Muscle of back (tissue), 11 donors: Measurements from ENCODE around the gene PSMB10. TPM values are rescaled to one million over a fixed set of nuclear protein-coding genes. Genes with fewer than 3 reads are reported as not detected.
"Not testable (repeated sequence)": the region's sequence is repeated elsewhere in the genome, so short reads cannot be mapped to it uniquely, and the experiment has no call there.

Experiments used
- DNase-seq, 3 donors: peaks; one replicate each; pipeline versions ENCODE4 v3.0.0 to v3.0.0-alpha.2; 2013
- polyA plus RNA-seq, 10 donors: library from polyadenylated mRNA; unstranded; fragments of 120-200 nt; gene quantifications; one replicate each; pipeline ENCODE4 v1.2.1, GENCODE V29; 2013; ENCODE audit not compliant: insufficient read length in 10 of 10

The PSMB10 gene
- polyA plus RNA-seq, 10 donors, result 18.4 to 35.8 (median 26.8) TPM

GRCh38 chr16:67928561-67929364, 7.9 kb downstream of the PSMB10 start:
- peak in 2 of 3 donors; percentile 70 to 81 for DNase-seq

GRCh38 chr16:67928147-67928546, 8.5 kb downstream of the PSMB10 start:
- no peak for DNase-seq

DNA sequence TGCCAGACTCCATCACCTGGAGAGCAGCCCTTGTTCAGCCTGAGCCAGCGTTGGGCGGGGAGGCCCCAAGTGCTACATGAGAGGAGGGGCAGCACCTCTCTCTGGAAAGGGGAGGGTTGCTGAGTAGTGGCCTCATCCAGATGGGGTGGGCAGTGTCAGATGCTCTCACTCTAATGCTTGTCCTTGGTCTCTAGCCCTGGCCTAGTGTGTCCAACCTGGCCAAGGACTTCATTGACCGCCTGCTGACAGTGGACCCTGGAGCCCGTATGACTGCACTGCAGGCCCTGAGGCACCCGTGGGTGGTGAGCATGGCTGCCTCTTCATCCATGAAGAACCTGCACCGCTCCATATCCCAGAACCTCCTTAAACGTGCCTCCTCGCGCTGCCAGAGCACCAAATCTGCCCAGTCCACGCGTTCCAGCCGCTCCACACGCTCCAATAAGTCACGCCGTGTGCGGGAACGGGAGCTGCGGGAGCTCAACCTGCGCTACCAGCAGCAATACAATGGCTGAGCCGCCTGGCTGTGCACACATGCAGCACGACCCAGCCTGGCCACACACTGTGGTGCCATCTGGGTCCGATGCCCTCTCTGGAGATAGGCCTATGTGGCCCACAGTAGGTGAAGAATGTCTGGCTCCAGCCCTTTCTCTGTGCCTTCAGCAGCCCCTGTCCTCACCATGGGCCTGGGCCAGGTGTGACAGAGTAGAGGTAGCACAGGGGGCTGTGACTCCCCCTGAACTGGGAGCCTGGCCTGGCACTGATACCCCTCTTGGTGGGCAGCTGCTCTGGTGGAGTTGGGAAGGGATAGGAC, 9.3 kb downstream of the PSMB10 start:
- DNase-seq, result no peak

DNA sequence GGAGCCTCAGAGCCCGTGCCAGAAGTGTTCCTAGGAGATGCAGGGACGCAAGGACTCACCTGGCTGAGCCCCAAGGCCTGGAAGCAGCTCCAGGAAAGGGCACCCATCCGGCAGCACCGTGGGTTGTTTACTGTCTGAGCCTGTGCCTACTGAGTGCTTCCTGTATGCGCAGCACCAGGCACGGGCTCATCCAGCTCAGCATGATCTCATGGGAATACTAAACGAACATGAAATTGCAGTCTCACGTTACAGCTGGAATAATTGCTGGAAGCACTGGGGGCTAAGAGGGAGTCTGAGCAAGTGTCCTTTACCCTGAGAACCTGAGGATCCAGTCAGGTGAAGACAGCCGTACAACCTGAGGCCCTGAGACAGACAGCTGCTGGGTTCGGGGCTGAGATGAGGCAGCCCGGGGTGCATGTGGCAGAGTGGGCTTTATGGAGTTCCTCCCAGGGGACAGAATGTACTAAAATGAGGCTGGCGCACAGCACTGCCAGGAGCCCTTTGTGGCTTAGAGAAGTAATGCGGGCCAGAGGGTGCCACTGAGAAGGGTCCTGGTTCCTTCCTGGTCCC, 10.4 kb downstream of the PSMB10 start:
- DNase-seq, result no peak

GRCh38 chr16:67924140-67924906, 12.3 kb downstream of the PSMB10 start:
- DNase-seq, result no peak

DNA sequence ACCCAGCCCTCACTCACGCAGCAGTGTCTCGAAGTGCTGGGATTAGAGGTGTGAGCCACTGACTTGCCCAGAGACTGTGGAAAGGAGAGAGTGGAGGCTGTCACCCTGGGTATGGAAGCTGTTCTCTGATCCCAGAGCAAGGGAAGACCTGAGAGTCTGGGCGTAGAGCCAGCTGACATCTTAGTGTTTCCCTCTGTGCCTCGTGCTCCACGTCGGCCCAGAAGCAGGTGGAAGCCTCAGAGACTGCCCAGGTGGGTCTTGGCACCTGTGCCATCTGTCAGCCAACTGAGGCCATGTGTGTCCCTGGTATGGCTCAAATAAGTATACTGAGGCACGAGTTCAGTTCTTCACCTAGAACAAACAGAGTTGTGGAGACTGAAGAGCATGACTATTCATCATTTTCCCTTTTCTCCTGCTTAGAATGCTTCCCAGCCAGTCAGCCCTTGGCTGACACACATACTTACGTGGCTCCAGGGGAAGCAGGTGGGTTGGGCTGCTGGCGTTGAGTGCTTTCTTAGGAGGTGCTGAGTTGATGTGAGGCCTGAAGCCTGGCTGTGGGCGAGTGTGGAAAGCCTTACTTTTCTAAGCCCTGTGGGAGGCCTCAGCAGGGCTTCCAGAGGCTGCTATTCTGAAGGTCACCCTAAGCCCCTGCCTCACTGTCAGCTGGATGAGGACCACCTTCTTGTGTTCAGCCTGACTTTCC, 13.1 kb downstream of the PSMB10 start:
- DNase-seq, result peak in 1 of 3 donors; percentile 56

- no peak for DNase-seq
These were observed 13.9 kb downstream of the PSMB10 start for GRCh38 chr16:67922740-67923139.

DNA sequence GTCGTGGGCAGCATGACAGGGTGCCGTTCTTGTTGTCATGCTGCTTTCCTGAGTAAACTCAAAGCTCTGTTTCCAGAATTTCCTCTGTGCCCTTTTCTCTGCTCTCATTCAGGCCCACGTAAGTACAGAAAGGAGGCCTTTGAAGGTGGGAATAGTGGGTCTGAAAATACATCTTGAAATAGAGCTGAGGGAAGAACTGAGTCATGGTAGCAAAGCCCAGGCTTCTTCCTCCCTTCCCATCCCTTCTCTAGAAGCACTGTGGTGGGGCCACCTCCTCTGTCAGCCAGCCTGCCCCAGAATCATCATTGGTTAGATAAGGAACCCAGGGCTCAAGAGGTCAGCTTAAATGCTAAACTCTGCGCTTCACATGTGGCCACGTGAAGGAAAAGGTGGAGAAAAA, 14.4 kb downstream of the PSMB10 start:
- no peak for DNase-seq

GRCh38 chr16:67919622-67920221, 16.9 kb downstream of the PSMB10 start:
- no peak for DNase-seq

DNA sequence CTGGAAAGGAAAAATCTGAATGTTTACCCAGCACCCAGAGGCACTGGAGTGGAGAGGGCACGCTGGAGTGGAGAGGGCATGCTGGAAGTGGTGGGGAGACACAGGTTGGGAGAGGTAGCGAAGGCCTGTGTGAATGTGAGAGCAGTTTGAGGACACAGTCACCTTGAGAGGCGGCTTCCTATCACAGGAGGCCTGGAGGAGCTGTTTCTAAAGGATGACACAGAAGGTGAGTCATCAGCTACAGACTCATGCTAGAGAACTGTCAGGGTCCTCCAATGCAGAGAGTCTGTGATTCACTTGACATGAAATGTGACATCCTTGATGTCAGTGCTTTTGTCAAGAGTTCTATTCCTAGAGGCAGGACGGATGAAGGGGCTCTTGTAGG, 18.8 kb downstream of the PSMB10 start:
- DNase-seq, result no peak

DNA sequence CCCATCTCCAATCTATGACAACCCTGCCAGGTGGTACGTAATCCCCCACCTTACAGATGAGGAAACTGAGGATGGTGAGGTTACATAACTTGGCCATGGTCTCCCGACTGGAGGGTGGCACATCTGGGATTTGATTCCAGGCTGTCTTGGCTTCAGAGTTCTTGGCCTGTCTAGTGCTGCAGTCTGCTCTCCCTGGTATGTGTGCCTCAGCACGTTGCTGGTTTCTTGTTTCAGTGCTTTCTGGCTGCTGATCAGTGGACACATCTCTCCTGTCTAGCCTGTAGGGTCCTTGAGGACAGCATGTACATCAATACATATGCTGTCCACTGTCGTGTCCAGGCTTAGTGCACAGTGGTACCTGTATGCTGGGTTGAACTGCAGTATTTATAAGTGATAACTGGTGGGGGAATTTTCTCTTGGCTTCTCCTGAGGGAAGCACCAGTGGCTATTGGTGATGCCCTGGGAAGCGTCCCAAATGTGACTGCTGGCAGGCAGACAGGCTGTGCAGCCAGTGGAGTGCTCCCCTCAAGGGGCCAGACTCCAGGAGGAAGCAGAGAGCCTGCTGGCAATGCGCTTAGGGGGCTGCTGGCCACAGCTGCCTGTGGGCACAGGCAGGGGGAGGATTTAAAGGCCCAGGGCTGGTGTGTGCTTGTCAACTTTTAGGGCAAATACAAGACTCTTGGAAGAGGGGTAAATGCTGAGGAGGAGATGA, 19.4 kb downstream of the PSMB10 start:
- peak in 2 of 3 donors; percentile 48 to 69 for DNase-seq

DNA sequence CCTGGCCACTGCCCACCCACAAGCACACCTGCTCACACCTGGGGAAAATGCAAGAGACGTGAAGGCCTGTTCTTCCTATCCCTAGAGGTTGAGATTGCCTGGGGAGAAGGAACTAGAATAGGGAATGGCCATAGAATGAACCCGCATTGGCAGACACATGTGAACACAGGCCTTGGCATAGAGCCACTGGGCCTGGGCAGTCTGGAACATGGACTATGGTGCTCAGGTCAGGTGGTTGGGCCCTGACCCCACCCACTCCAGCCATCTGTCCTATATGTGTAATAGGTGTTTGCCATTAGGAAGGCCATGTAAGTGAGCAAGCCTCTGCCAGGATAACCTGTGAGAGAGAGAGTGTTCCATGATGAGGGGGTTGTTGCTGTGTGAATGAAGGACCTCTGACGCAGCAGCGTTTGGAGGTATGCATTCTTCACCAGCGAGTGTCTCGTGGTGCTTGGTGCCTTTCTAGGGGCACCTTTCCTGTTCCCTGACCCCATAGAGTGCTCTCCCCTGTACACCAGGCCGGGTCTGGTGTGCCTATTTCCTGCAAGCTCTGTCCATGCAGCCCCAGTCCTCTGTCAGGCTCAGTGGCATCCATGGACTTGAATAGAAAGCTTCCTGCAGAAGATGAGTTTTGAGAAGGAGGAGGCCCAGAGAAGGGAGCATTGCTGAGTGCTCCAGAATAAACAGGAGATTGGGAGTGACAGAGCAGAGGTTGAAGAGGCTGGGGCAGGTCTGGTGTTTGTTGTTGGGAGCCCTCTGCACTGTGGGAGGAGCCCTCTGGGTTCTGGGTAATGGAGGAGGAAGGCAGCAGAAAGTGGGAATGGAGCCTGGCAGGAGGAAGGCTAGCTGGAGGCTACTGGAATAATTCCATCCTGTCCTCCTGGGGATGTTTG, 20.6 kb downstream of the PSMB10 start:
- no peak for DNase-seq

GRCh38 chr16:67915496-67915769, 21.2 kb downstream of the PSMB10 start:
- DNase-seq, result not testable (repeated sequence)

DNA sequence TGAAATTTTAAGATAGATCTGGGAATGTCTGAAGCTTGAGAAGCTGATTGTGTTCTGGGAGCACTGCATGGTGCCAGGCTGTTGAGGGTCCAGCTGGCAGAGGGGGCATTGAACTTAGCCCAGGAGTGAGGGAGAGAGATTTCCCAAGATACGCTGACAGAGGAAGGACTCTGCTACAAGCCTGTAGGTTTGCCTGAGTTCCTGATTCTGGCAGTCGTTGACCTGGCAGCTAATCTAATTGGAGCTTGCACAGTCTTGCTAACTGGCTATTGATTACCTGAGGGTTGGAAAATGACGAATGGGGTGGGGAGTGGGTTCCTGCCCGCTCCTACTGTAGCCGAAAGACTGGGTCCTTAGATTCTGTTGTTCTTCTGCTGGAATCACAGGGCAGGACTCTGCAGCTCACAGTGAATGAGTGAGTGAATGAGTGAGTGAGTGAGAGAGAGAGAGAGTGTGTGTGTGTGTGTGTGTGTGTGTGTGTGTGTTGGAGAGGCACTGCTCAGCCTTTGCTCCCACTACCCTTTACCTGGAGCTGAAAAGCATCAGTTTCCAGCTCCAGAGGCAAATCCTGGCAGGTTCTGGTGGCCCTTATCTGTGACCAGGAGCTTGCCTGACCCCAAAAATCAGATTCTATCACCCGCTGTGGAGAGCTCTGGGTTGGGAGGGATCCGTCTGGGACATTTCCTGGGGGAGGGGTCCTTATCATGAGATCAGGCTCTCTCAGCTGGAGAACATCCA, 21.7 kb downstream of the PSMB10 start:
- DNase-seq, result no peak

DNA sequence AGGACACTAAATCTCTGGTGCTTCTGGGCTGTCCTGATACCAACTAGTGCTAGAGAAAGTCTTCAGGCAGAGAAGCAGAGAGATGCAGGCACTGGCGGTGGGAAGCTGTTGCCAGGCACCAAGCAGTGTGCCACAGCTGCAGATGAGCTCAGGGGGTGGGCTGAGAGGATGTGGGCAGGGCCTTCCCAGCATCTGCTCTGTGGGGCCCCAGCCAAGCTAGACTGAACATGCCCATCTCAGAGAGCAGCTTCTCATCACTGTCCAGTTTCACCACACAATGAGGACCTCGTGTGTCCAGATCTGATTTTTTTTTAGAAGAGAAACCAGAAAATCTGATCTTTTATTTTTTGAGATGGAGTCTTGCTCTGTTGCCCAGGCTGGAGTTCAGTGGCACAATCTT, 26.5 kb downstream of the PSMB10 start:
- peak in 2 of 3 donors; percentile 46 to 65 for DNase-seq

DNA sequence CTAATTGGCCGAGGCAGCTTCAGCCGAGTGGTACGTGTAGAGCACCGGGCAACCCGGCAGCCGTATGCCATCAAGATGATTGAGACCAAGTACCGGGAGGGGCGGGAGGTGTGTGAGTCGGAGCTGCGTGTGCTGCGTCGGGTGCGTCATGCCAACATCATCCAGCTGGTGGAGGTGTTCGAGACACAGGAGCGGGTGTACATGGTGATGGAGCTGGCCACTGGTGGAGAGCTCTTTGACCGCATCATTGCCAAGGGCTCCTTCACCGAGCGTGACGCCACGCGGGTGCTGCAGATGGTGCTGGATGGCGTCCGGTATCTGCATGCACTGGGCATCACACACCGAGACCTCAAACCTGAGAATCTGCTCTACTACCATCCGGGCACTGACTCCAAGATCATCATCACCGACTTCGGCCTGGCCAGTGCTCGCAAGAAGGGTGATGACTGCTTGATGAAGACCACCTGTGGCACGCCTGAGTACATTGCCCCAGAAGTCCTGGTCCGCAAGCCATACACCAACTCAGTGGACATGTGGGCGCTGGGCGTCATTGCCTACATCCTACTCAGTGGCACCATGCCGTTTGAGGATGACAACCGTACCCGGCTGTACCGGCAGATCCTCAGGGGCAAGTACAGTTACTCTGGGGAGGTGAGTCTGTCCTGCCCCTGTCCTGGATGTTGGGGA, 27.5 kb downstream of the PSMB10 start:
- DNase-seq, result no peak

GRCh38 chr16:67907397-67908180, 29.1 kb downstream of the PSMB10 start:
- no peak for DNase-seq
